GM23338 (cell line): ENCODE data around the gene POLR1A. TPM values are rescaled to one million over a fixed set of nuclear protein-coding genes. Genes with fewer than 3 reads are reported as not detected.

ENCODE experiments used
- CREB1 ChIP-seq: fragments of 250-450 bp; sonication (Bioruptor Pico); IDR thresholded peaks from 2 replicates; pipeline ENCODE4 v1.5.0; 2020; ENCODE audit warnings: low read depth, mild to moderate bottlenecking, moderate library complexity
- EZH2 ChIP-seq: fragments of 200-600 bp; sonication (generic); IDR thresholded peaks from one replicate; pipeline ENCODE4 v1.8.0; 2017; ENCODE audit warnings: antibody characterized with exemption, mild to moderate bottlenecking, low read depth; ENCODE audit not compliant: unreplicated experiment
- EZH2phosphoT487 ChIP-seq: fragments of 200-600 bp; sonication (generic); IDR thresholded peaks from one replicate; pipeline ENCODE4 v1.8.1; 2018; ENCODE audit warnings: antibody characterized with exemption; ENCODE audit not compliant: unreplicated experiment
- JUNB ChIP-seq: IDR thresholded peaks from one replicate; pipeline ENCODE4 v1.6.1; 2016; ENCODE audit warnings: antibody characterized with exemption; ENCODE audit not compliant: unreplicated experiment
- POLR2AphosphoS5 ChIP-seq: IDR thresholded peaks from 2 replicates; pipeline ENCODE4 v1.6.1; 2016; ENCODE audit warnings: antibody characterized with exemption, low read depth
- STAT1 ChIP-seq: IDR thresholded peaks from one replicate; pipeline ENCODE4 v1.6.1; 2016; ENCODE audit warnings: antibody characterized with exemption; ENCODE audit not compliant: unreplicated experiment
- ZNF114 ChIP-seq: fragments of 250-450 bp; sonication (Bioruptor Pico); IDR thresholded peaks from 2 replicates; pipeline ENCODE4 v1.5.0; 2020; ENCODE audit warnings: mild to moderate bottlenecking, moderate library complexity
- polyA plus RNA-seq: library from polyadenylated mRNA; unstranded; fragments of >200 nt; fragmentation: Nextera tagmentation; extraction: Ambion mirVana; gene quantifications from 2 replicates; pipeline ENCODE4 v1.2.1, GENCODE V29; 2016
- total RNA-seq: library from RNA; depleted of rRNA; stranded (reverse); fragments of >200 nt; shearing (Covaris generic); gene quantifications from 2 replicates; pipeline ENCODE4 v1.2.3, GENCODE V29; 2014
- TF ChIP-seq, protein P1 (sequence below): fragments of 250-450 bp; sonication (Bioruptor Pico); IDR thresholded peaks from 2 replicates; pipeline ENCODE4 v1.5.0; 2020; ENCODE audit warnings: mild to moderate bottlenecking, moderate library complexity
- TF ChIP-seq, protein P2 (sequence below): IDR thresholded peaks from 2 replicates; pipeline ENCODE4 v1.6.1; 2016; ENCODE audit warnings: antibody characterized with exemption
- TF ChIP-seq, protein P3 (sequence below): IDR thresholded peaks from one replicate; pipeline ENCODE4 v1.6.1; 2018; ENCODE audit warnings: antibody characterized with exemption; ENCODE audit not compliant: unreplicated experiment
- TF ChIP-seq, protein P4 (sequence below), 2 experiments: fragments of 200-600 bp in 1 of 2; sonication (generic) in 1 of 2; conservative IDR thresholded peaks; 2 replicates each; pipeline versions ENCODE4 v1.5.1 to v1.6.1; 2016 to 2017; ENCODE audit warnings: antibody characterized with exemption in 2 of 2, low read depth in 2 of 2, mild to moderate bottlenecking in 2 of 2, moderate library complexity in 1 of 2

The POLR1A gene
- total and polyA plus RNA-seq, 2 experiments from 2014 or later, result 13.8 to 43.2 TPM

DNA sequence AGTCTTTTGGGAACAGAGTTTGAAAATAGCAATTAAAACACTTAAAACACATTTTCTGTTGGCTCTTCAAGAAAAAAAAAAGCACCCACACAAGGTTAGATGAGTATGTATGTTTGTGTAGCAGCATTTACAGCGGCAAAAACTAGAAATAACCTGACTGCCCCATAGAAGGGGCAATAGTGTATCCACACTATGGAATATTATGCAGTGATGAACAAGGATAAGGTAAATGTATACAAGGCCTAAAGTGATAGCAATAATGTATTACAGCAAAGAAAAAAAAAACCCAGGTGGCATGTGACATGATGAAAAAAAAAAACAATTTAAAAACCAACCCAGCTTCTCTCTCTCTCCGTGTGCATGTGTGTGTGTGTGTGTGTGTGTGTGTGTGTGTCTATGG lies 34.8 kb downstream of the POLR1A start (continued):
- TF ChIP-seq, protein P1, sequence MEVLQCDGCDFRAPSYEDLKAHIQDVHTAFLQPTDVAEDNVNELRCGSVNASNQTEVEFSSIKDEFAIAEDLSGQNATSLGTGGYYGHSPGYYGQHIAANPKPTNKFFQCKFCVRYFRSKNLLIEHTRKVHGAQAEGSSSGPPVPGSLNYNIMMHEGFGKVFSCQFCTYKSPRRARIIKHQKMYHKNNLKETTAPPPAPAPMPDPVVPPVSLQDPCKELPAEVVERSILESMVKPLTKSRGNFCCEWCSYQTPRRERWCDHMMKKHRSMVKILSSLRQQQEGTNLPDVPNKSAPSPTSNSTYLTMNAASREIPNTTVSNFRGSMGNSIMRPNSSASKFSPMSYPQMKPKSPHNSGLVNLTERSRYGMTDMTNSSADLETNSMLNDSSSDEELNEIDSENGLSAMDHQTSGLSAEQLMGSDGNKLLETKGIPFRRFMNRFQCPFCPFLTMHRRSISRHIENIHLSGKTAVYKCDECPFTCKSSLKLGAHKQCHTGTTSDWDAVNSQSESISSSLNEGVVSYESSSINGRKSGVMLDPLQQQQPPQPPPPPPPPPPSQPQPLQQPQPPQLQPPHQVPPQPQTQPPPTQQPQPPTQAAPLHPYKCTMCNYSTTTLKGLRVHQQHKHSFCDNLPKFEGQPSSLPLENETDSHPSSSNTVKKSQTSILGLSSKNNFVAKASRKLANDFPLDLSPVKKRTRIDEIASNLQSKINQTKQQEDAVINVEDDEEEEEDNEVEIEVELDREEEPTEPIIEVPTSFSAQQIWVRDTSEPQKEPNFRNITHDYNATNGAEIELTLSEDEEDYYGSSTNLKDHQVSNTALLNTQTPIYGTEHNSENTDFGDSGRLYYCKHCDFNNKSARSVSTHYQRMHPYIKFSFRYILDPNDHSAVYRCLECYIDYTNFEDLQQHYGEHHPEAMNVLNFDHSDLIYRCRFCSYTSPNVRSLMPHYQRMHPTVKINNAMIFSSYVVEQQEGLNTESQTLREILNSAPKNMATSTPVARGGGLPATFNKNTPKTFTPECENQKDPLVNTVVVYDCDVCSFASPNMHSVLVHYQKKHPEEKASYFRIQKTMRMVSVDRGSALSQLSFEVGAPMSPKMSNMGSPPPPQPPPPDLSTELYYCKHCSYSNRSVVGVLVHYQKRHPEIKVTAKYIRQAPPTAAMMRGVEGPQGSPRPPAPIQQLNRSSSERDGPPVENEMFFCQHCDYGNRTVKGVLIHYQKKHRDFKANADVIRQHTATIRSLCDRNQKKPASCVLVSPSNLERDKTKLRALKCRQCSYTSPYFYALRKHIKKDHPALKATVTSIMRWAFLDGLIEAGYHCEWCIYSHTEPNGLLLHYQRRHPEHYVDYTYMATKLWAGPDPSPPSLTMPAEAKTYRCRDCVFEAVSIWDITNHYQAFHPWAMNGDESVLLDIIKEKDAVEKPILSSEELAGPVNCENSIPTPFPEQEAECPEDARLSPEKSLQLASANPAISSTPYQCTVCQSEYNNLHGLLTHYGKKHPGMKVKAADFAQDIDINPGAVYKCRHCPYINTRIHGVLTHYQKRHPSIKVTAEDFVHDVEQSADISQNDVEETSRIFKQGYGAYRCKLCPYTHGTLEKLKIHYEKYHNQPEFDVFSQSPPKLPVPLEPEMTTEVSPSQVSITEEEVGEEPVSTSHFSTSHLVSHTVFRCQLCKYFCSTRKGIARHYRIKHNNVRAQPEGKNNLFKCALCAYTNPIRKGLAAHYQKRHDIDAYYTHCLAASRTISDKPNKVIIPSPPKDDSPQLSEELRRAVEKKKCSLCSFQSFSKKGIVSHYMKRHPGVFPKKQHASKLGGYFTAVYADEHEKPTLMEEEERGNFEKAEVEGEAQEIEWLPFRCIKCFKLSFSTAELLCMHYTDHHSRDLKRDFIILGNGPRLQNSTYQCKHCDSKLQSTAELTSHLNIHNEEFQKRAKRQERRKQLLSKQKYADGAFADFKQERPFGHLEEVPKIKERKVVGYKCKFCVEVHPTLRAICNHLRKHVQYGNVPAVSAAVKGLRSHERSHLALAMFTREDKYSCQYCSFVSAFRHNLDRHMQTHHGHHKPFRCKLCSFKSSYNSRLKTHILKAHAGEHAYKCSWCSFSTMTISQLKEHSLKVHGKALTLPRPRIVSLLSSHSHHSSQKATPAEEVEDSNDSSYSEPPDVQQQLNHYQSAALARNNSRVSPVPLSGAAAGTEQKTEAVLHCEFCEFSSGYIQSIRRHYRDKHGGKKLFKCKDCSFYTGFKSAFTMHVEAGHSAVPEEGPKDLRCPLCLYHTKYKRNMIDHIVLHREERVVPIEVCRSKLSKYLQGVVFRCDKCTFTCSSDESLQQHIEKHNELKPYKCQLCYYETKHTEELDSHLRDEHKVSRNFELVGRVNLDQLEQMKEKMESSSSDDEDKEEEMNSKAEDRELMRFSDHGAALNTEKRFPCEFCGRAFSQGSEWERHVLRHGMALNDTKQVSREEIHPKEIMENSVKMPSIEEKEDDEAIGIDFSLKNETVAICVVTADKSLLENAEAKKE (CRISPR knock-in tag), result no peak
- TF ChIP-seq EZH2phosphoT487 (no peak), EZH2 (no peak), POLR2AphosphoS5 (no peak), JUNB (no peak), ZNF114 (CRISPR knock-in tag) (no peak), STAT1 (no peak), CREB1 (CRISPR knock-in tag) (no peak)
- TF ChIP-seq, protein P2, sequence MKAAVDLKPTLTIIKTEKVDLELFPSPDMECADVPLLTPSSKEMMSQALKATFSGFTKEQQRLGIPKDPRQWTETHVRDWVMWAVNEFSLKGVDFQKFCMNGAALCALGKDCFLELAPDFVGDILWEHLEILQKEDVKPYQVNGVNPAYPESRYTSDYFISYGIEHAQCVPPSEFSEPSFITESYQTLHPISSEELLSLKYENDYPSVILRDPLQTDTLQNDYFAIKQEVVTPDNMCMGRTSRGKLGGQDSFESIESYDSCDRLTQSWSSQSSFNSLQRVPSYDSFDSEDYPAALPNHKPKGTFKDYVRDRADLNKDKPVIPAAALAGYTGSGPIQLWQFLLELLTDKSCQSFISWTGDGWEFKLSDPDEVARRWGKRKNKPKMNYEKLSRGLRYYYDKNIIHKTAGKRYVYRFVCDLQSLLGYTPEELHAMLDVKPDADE, result no peak
- TF ChIP-seq, protein P3, sequence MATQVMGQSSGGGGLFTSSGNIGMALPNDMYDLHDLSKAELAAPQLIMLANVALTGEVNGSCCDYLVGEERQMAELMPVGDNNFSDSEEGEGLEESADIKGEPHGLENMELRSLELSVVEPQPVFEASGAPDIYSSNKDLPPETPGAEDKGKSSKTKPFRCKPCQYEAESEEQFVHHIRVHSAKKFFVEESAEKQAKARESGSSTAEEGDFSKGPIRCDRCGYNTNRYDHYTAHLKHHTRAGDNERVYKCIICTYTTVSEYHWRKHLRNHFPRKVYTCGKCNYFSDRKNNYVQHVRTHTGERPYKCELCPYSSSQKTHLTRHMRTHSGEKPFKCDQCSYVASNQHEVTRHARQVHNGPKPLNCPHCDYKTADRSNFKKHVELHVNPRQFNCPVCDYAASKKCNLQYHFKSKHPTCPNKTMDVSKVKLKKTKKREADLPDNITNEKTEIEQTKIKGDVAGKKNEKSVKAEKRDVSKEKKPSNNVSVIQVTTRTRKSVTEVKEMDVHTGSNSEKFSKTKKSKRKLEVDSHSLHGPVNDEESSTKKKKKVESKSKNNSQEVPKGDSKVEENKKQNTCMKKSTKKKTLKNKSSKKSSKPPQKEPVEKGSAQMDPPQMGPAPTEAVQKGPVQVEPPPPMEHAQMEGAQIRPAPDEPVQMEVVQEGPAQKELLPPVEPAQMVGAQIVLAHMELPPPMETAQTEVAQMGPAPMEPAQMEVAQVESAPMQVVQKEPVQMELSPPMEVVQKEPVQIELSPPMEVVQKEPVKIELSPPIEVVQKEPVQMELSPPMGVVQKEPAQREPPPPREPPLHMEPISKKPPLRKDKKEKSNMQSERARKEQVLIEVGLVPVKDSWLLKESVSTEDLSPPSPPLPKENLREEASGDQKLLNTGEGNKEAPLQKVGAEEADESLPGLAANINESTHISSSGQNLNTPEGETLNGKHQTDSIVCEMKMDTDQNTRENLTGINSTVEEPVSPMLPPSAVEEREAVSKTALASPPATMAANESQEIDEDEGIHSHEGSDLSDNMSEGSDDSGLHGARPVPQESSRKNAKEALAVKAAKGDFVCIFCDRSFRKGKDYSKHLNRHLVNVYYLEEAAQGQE, result no peak
- TF ChIP-seq, protein P4, sequence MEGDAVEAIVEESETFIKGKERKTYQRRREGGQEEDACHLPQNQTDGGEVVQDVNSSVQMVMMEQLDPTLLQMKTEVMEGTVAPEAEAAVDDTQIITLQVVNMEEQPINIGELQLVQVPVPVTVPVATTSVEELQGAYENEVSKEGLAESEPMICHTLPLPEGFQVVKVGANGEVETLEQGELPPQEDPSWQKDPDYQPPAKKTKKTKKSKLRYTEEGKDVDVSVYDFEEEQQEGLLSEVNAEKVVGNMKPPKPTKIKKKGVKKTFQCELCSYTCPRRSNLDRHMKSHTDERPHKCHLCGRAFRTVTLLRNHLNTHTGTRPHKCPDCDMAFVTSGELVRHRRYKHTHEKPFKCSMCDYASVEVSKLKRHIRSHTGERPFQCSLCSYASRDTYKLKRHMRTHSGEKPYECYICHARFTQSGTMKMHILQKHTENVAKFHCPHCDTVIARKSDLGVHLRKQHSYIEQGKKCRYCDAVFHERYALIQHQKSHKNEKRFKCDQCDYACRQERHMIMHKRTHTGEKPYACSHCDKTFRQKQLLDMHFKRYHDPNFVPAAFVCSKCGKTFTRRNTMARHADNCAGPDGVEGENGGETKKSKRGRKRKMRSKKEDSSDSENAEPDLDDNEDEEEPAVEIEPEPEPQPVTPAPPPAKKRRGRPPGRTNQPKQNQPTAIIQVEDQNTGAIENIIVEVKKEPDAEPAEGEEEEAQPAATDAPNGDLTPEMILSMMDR (conservative IDR thresholded peaks at IDR 0.05; ENCODE audit: low read depth in 2 of 2), result no peak
